ENCODE measurements around the gene CMTM8. TPM values are rescaled to one million over a fixed set of nuclear protein-coding genes. Genes with fewer than 3 reads are reported as not detected.

CMTM8 gene
- total RNA-seq, 2 experiments from 2014 or later: 6.4 to 6.9 TPM

- CTCF ChIA-PET: interaction anchor here (1.1 kb wide), 1 partner anchor 10 kb away, joined by 3 read pairs; no protein-coding TSS in a partner anchor
- Mint-ChIP-seq H3K27ac (no peak overlapping the region), H3K9me3 (no peaks in the 10 kb centered on the region), H3K27me3 (peaks cover 2% of the 10 kb centered on the region), H3K4me3 (no peak overlapping the region), H3K36me3 (ENCODE audit: low read depth) (no peaks in the 10 kb centered on the region), H3K4me1 (ENCODE audit: low read depth) (no peaks in the 10 kb centered on the region)
- ATAC-seq (no peak), DNase-seq (no peak)
- POLR2A ChIA-PET: no interaction called here
- TF ChIP-seq CTCF (IDR thresholded peaks at IDR 0.05): no peak
- intact Hi-C loops (cut with micrococcal nuclease): no loop called here
Measured at GRCh38 chr3:32195995-32196540, 42.4 kb upstream of the CMTM8 start.

- Mint-ChIP-seq H3K4me3 (no peak overlapping the region), H3K27me3 (peaks cover 2% of the 10 kb centered on the region), H3K9me3 (no peaks in the 10 kb centered on the region), H3K4me1 (ENCODE audit: low read depth) (no peaks in the 10 kb centered on the region), H3K36me3 (ENCODE audit: low read depth) (no peaks in the 10 kb centered on the region), H3K27ac (no peak overlapping the region)
- DNase-seq: no peak
- ChIA-PET POLR2A (no interaction called here), CTCF (interaction anchor here (2.1 kb wide), 1 partner anchor 22 kb away, joined by 7 read pairs; no protein-coding TSS in a partner anchor)
- intact Hi-C loops (cut with micrococcal nuclease): no loop called here
- no peak for ATAC-seq
- TF ChIP-seq CTCF (IDR thresholded peaks at IDR 0.05): no peak
Measured at GRCh38 chr3:32197991-32198390, 40.5 kb upstream of the CMTM8 start.

GRCh38 chr3:32198714-32199113, 39.8 kb upstream of the CMTM8 start:
- no peaks in the 10 kb centered on the region for H3K9me3 Mint-ChIP-seq
- no peak overlapping the region for H3K4me3 Mint-ChIP-seq
- POLR2A ChIA-PET: no interaction called here
- ATAC-seq (no peak), DNase-seq (no peak)
- intact Hi-C loops (cut with micrococcal nuclease): no loop called here
- H3K36me3 Mint-ChIP-seq (ENCODE audit: low read depth): no peaks in the 10 kb centered on the region
- H3K27me3 Mint-ChIP-seq: peaks cover 2% of the 10 kb centered on the region
- no peaks in the 10 kb centered on the region for H3K4me1 Mint-ChIP-seq (ENCODE audit: low read depth)
- no peak overlapping the region for H3K27ac Mint-ChIP-seq
- CTCF ChIA-PET: interaction anchor here (0.9 to 2.1 kb wide), 2 partner anchors 15 to 23 kb away, joined by 3 to 7 read pairs; no protein-coding TSS in a partner anchor
- TF ChIP-seq CTCF (IDR thresholded peaks at IDR 0.05): no peak

- H3K27ac Mint-ChIP-seq: no peak overlapping the region
- intact Hi-C loops (cut with micrococcal nuclease): no loop called here
- H3K4me3 Mint-ChIP-seq: no peak overlapping the region
- no peak for TF ChIP-seq CTCF (IDR thresholded peaks at IDR 0.05)
- no peaks in the 10 kb centered on the region for H3K4me1 Mint-ChIP-seq (ENCODE audit: low read depth)
- ChIA-PET POLR2A (interaction anchor here (0.9 kb wide), 1 partner anchor 65 kb away, joined by 3 read pairs; no protein-coding TSS in a partner anchor), CTCF (no interaction called here)
- peaks cover 4% of the 10 kb centered on the region for H3K27me3 Mint-ChIP-seq
- DNase-seq (no peak), ATAC-seq (no peak)
- H3K36me3 Mint-ChIP-seq (ENCODE audit: low read depth): no peaks in the 10 kb centered on the region
- no peaks in the 10 kb centered on the region for H3K9me3 Mint-ChIP-seq
Measured at GRCh38 chr3:32200490-32200889, 38.0 kb upstream of the CMTM8 start.

GRCh38 chr3:32200992-32201758, 37.3 kb upstream of the CMTM8 start:
- no peak for TF ChIP-seq CTCF (IDR thresholded peaks at IDR 0.05)

More at GRCh38 chr3:32200992-32201758, 37.3 kb upstream of the CMTM8 start:
- Mint-ChIP-seq H3K9me3 (no peaks in the 10 kb centered on the region), H3K27ac (no peak overlapping the region), H3K4me1 (ENCODE audit: low read depth) (no peaks in the 10 kb centered on the region), H3K36me3 (ENCODE audit: low read depth) (no peaks in the 10 kb centered on the region), H3K27me3 (peaks cover 4% of the 10 kb centered on the region), H3K4me3 (no peak overlapping the region)
- intact Hi-C loops (cut with micrococcal nuclease): no loop called here
- POLR2A ChIA-PET: interaction anchor here (0.9 kb wide), 1 partner anchor 65 kb away, joined by 3 read pairs; no protein-coding TSS in a partner anchor
- CTCF ChIA-PET: no interaction called here
- DNase-seq (no peak), ATAC-seq (no peak)
